K562 (cell line): ENCODE results near the gene SUPT3H. TPM values are rescaled to one million over a fixed set of nuclear protein-coding genes. Genes with fewer than 3 reads are reported as not detected.

ENCODE experiments used
- ATAC-seq: fragments of 200-7000 bp; cut with Tn5 transposase; 3 replicates; pipeline ENCODE4 v1.9.1; 2020; ENCODE audit warnings: moderate library complexity
- BruUV-seq: library from RNA; stranded (reverse); fragments of 400-500 nt; replicated peaks from 2 replicates; lab custom pipeline; 2021; lab: Mats Ljungman, UMichigan
- CTCF ChIA-PET: fragments of 300-600 bp; formaldehyde crosslinking; extraction: SDS; loops from one replicate; lab custom pipeline; 2021; ENCODE audit warnings: low intra/inter-chr PET ratio; lab: Yijun Ruan, JAX
- POLR2A ChIA-PET: fragments of 300-600, 350-650 bp; sonication (Branson Sonifier 250); formaldehyde crosslinking; extraction: SDS; loops from one replicate; lab custom pipeline; 2021; ENCODE audit warnings: antibody characterized with exemption, inconsistent platforms; lab: Yijun Ruan, JAX
- DNase-seq, 4 experiments: peaks; one replicate each; pipeline versions ENCODE4 v3.0.0 to v3.0.0-alpha.2; 2011 to 2018; ENCODE audit warnings: low spot score in 3 of 4, mixed read lengths in 3 of 4; ENCODE audit errors: extremely low read depth in 1 of 4
- FAIRE-seq: peaks from 2 replicates; lab custom pipeline; 2011; peaks lifted over from hg19 to GRCh38; lab: Jason Lieb, UNC
- H2AFZ ChIP-seq: 2 replicates; pipeline ENCODE4 v1.6.0; 2011; ENCODE audit warnings: low read depth, low read length, control low read depth, inconsistent platforms
- H3K27ac ChIP-seq: fragments of 200-600 bp; 3 replicates; pipeline ENCODE4 v1.8.0; 2011; ENCODE audit warnings: low read depth, mild to moderate bottlenecking, control low read depth, inconsistent platforms, low read length, moderate library complexity, mixed read lengths; ENCODE audit errors: extremely low read depth
- H3K27me3 ChIP-seq, 2 experiments: fragments of 300-600 bp in 1 of 2; 2 replicates in 1 of 2; 3 replicates in 1 of 2; pipeline versions ENCODE4 v1.6.0 to v1.8.0; 2011; ENCODE audit warnings: inconsistent platforms in 2 of 2, low read length in 2 of 2, mild to moderate bottlenecking in 1 of 2, mixed read lengths in 1 of 2, moderate library complexity in 1 of 2; ENCODE audit not compliant: control insufficient read depth in 2 of 2, insufficient read depth in 2 of 2
- H3K36me3 ChIP-seq: fragments of 300-600 bp; 3 replicates; pipeline ENCODE4 v1.8.0; 2011; ENCODE audit warnings: mild to moderate bottlenecking, low read length, inconsistent platforms; ENCODE audit not compliant: control insufficient read depth, insufficient read depth
- H3K4me1 ChIP-seq, 2 experiments: fragments of 200-600 bp in 1 of 2; replicated peaks in 1 of 2; 2 replicates in 1 of 2; 3 replicates in 1 of 2; pipeline versions ENCODE4 v1.5.1 to v1.8.0; 2011; ENCODE audit warnings: inconsistent platforms in 2 of 2, low read length in 2 of 2, mild to moderate bottlenecking in 1 of 2, mixed read lengths in 1 of 2, moderate library complexity in 1 of 2; ENCODE audit not compliant: control insufficient read depth in 2 of 2, insufficient read depth in 2 of 2
- H3K4me2 ChIP-seq: 2 replicates; pipeline ENCODE4 v1.6.1; 2011; ENCODE audit warnings: low read length, control low read depth, inconsistent platforms, mixed read lengths; ENCODE audit not compliant: insufficient read depth
- H3K4me3 ChIP-seq: fragments of 200-600 bp; sonication (generic), shearing (Covaris generic); 2 replicates; pipeline ENCODE4 v1.5.1; 2016; ENCODE audit warnings: control low read depth, inconsistent platforms
- H3K79me2 ChIP-seq: fragments of 200-600 bp; 3 replicates; pipeline ENCODE4 v1.8.0; 2011; ENCODE audit warnings: low read length, inconsistent platforms; ENCODE audit not compliant: control insufficient read depth, insufficient read depth
- H3K9ac ChIP-seq, 2 experiments: 2 replicates each; pipeline versions ENCODE4 v1.6.0 to v1.6.1; 2011; ENCODE audit warnings: low read depth in 2 of 2, low read length in 2 of 2, control low read depth in 1 of 2, inconsistent platforms in 1 of 2, mild to moderate bottlenecking in 1 of 2, mixed read lengths in 1 of 2; ENCODE audit not compliant: insufficient read depth in 1 of 2
- H3K9me1 ChIP-seq: one replicate; pipeline ENCODE4 v1.6.0; 2011; ENCODE audit warnings: inconsistent platforms, mild to moderate bottlenecking, low read length, moderate library complexity; ENCODE audit not compliant: control insufficient read depth, insufficient read depth
- H3K9me3 ChIP-seq: replicated peaks from 2 replicates; pipeline ENCODE4 v1.5.1; 2011; ENCODE audit warnings: low read depth, low read length, inconsistent platforms; ENCODE audit not compliant: control insufficient read depth, insufficient read depth
- H4K20me1 ChIP-seq: replicated peaks from 2 replicates; pipeline ENCODE4 v1.6.1; 2011; ENCODE audit warnings: low read length, inconsistent platforms, mixed read lengths; ENCODE audit not compliant: control insufficient read depth, insufficient read depth
- CBX2 ChIP-seq: fragments of 200-600 bp; sonication (generic); IDR thresholded peaks from one replicate; pipeline ENCODE4 v1.6.1; 2012; ENCODE audit warnings: mild to moderate bottlenecking, low read length, inconsistent platforms; ENCODE audit not compliant: insufficient read depth, poor library complexity, severe bottlenecking
- CBX8 ChIP-seq: fragments of 200-600 bp; sonication (generic); IDR thresholded peaks from 2 replicates; pipeline ENCODE4 v1.6.1; 2012; ENCODE audit warnings: borderline replicate concordance, mixed run types, low read depth, mild to moderate bottlenecking, moderate library complexity, mixed read lengths, low read length, control low read depth, inconsistent platforms; ENCODE audit not compliant: poor library complexity, severe bottlenecking; ENCODE audit errors: extremely low read depth
- ELK3 ChIP-seq: fragments of 450-650 bp; formaldehyde crosslinking; IDR thresholded peaks from 2 replicates; pipeline ENCODE4 v1.4.0; 2020; ENCODE audit warnings: mild to moderate bottlenecking
- FOXK1 ChIP-seq: sonication (generic); formaldehyde crosslinking; IDR thresholded peaks from 2 replicates; pipeline ENCODE4 v1.8.0; 2022; ENCODE audit warnings: missing genetic modification reagents, mild to moderate bottlenecking, borderline replicate concordance
- PCBP2 ChIP-seq: fragments of 200-400 bp; formaldehyde crosslinking; IDR thresholded peaks from 2 replicates; pipeline ENCODE4 v1.6.1; 2018; ENCODE audit warnings: low read length, low read depth, mild to moderate bottlenecking, moderate library complexity; ENCODE audit not compliant: poor library complexity, severe bottlenecking
- RHOXF2B ChIP-seq: fragments of 250-450 bp; sonication (Bioruptor Pico); conservative IDR thresholded peaks from 2 replicates; pipeline ENCODE4 v1.5.1; 2021
- RNF2 ChIP-seq: sonication (generic); IDR thresholded peaks from 2 replicates; pipeline ENCODE4 v1.6.1; 2016
- TCF3 ChIP-seq: sonication (generic); formaldehyde crosslinking; IDR thresholded peaks from 2 replicates; pipeline ENCODE4 v1.4.0; 2020; ENCODE audit warnings: mild to moderate bottlenecking, missing genetic modification reagents
- ZC3H8 ChIP-seq: fragments of 450-650 bp; IDR thresholded peaks from 2 replicates; pipeline ENCODE4 v1.6.1; 2017
- ZKSCAN3 ChIP-seq: fragments of 250-450 bp; sonication (Bioruptor Pico); IDR thresholded peaks from 2 replicates; pipeline ENCODE4 v1.4.0; 2020
- ZNF143 ChIP-seq: sonication (generic); formaldehyde crosslinking; IDR thresholded peaks from 2 replicates; pipeline ENCODE4 v1.9.0; 2022; ENCODE audit warnings: mild to moderate bottlenecking, missing genetic modification reagents
- ZNF512 ChIP-seq: IDR thresholded peaks from 2 replicates; pipeline ENCODE4 v1.6.1; 2016; ENCODE audit warnings: missing genetic modification characterization, missing compliant biosample characterization
- ZNF639 ChIP-seq, 2 experiments: fragments of 200-800 bp in 1 of 2; sonication (Bioruptor generic) in 1 of 2; sonication (generic) in 1 of 2; formaldehyde crosslinking in 1 of 2; IDR thresholded peaks in 1 of 2; conservative IDR thresholded peaks in 1 of 2; 2 replicates each; pipeline versions ENCODE4 v1.5.0 to v1.6.1; 2016 to 2020; ENCODE audit warnings: missing compliant biosample characterization in 1 of 2, missing genetic modification characterization in 1 of 2, missing genetic modification reagents in 1 of 2
- WGBS: fragments of 100-300 bp; shearing (Covaris generic); methylation state at CpG from one replicate; pipeline ENCODE4 v1.1.6; 2016; ENCODE audit warnings: low coverage, mixed read lengths; ENCODE audit not compliant: insufficient coverage; ENCODE audit errors: missing lambda C conversion rate; 5-methylcytosine and 5-hydroxymethylcytosine counted together
- in situ Hi-C: fragments of 300-500 bp; cut with MboI; formaldehyde crosslinking; loops from 4 replicates; pipeline ENCODE4 v1.15.0; 2018; ENCODE audit warnings: inconsistent platforms, mixed read lengths
- intact Hi-C: fragments of 100-400 bp; cut with micrococcal nuclease; formaldehyde crosslinking; loops from 2 replicates; pipeline ENCODE4 v1.14.2; 2022
- polyA plus RNA-seq, 8 experiments: library from polyadenylated mRNA; depleted of rRNA in 4 of 8; stranded (reverse) in 5 of 8; unstranded in 3 of 8; fragments of >200 nt; fragmentation: Nextera tagmentation in 2 of 8; fragmentation: Illumina TruSeq in 1 of 8; extraction: Ambion mirVana in 2 of 8; extraction: Trizol in 1 of 8; gene quantifications; 2 replicates each; pipeline versions ENCODE4 v1.2.1 to v1.2.3, GENCODE V29; 2011 to 2014; ENCODE audit warnings: inconsistent platforms in 1 of 8, missing spikeins in 1 of 8
- total RNA-seq, 7 experiments: library from RNA; depleted of rRNA in 6 of 7; stranded (reverse); fragments of >200 nt in 6 of 7; fragmentation: Illumina TruSeq in 2 of 7; extraction: Trizol in 2 of 7; gene quantifications; 2 replicates each; pipeline versions ENCODE4 v1.2.1 to v1.2.3, GENCODE V29; 2011 to 2021; ENCODE audit warnings: low replicate concordance in 1 of 7

SUPT3H gene
- total and polyA plus RNA-seq, 9 of the 15 experiments (the other 6 are each of a cell fraction or from before 2014, with no cell fraction given) = 7.2 to 16.3 (median 11.9) TPM

GRCh38 chr6:45420909-45421708, 43.4 kb upstream of the SUPT3H start:
- H3K9me3 ChIP-seq = no peaks in the 10 kb centered on the region
- peak overlapping the region in 1 of 2 experiments; percentile 89; a peak in 2 of 4 replicates for H3K9ac ChIP-seq
- no peaks in the 10 kb centered on the region for H3K9me1 ChIP-seq
- H3K4me2 ChIP-seq = peak overlapping the region; percentile 84
- FAIRE-seq = peak; percentile 46
- no TSS peak for BruUV-seq
- peaks cover 9 to 19% of the 10 kb centered on the region in 2 experiments; a peak in 4 of 5 replicates for H3K27me3 ChIP-seq
- H3K27ac ChIP-seq = no peak overlapping the region
- POLR2A ChIA-PET = no interaction called here
- intact Hi-C loops (loop anchor here (2.0 to 5.0 kb wide), 3 partner anchors 41 to 294 kb away; no protein-coding TSS in a partner anchor), in situ Hi-C loops (no loop called here)
- CTCF ChIA-PET = interaction anchor here (0.7 to 2.4 kb wide), 2 partner anchors 45 to 766 kb away, joined by 8 to 12 read pairs; no protein-coding TSS in a partner anchor
- H4K20me1 ChIP-seq = no peaks in the 10 kb centered on the region
- peaks cover 0 to 41% of the 10 kb centered on the region in 2 experiments; a peak in 4 of 5 replicates for H3K4me1 ChIP-seq
- peak in 2 of 4 experiments; percentile 27 to 28 for DNase-seq
- H3K36me3 ChIP-seq = no peaks in the 10 kb centered on the region
- 19% methylated on average over 19 of the region's 19 CpGs for WGBS
- H3K79me2 ChIP-seq = no peaks in the 10 kb centered on the region
- ATAC-seq = peak; percentile 39
- H3K4me3 ChIP-seq = peak overlapping the region; percentile 55
- peak overlapping the region; percentile 89 for H2AFZ ChIP-seq
- TF ChIP-seq TCF3 (CRISPR knock-in tag) = no peak
- TF ChIP-seq PCBP2 = no peak
- TF ChIP-seq CBX2 = peak; percentile 99
- TF ChIP-seq CBX8 = peak; percentile 98
- TF ChIP-seq ZNF639 (CRISPR knock-in tag; conservative IDR thresholded peaks at IDR 0.05 in 1 of 2, IDR thresholded peaks at IDR 0.05 in 1 of 2) = no peak
- no peak for TF ChIP-seq ZKSCAN3
- TF ChIP-seq ZC3H8 = no peak
- no peak for TF ChIP-seq FOXK1 (CRISPR knock-in tag)
- no peak for TF ChIP-seq ELK3 (CRISPR knock-in tag)
- TF ChIP-seq ZNF143 (CRISPR knock-in tag) = no peak
- no peak for TF ChIP-seq RHOXF2B (CRISPR knock-in tag)
- TF ChIP-seq ZNF512 (tag) = peak; percentile 11; the same call in 1 of the 2 replicates
- peak; percentile 9; the same call in 1 of the 2 replicates for TF ChIP-seq RNF2
